ENCODE data around the gene CCNT1. TPM values are rescaled to one million over a fixed set of nuclear protein-coding genes. Genes with fewer than 3 reads are reported as not detected.

The CCNT1 gene
- total RNA-seq, 1 experiment from 2014 or later: 36.0 TPM

DNA sequence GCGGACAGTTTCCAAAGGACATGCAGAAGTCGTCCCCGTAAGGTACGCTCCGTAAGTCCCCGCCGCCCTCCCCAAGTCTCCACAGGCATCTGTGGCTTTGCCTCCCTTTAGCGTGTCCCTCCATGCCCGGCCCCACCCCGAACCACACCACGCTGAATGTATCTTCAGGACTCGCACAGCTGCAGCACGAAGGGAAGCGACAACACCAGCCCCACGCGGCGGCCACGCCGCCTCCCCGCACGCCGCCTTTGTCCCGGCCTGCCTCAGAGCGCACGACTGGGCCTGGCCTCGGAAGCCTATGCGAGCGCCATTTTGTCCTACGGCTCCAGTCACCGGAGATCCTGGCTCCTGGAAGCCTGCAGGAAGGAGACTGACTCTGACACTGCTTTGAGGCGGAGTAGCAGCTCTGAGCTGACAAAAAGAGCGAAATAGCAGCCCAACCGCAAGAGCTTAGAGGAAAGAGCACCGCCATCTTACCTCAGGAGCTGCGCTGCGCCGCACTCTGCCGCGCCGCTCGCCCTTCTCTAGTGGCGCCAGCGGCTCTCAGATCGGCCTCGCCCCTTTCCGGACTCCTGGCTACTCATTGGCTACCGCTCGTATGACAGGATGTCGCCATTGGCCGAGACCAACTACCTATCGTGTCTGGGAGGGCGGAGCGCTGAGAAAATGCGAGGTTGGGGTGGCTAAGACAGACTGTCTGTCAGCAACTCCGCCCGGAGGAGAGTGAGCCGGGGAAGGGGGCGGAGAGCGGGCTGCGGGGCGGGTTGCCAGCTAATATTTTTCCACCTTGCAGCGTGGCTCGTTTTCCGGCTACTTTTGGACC, 34.6 kb downstream of the CCNT1 start, which contains the start of gene KANSL2:
TSS of gene KANSL2 (minus strand) at position 529 of the 823 bp plus-strand sequence. CDS start 606 bp downstream, outside the sequence.
- peak; percentile 92 for DNase-seq
- CTCF ChIA-PET: interaction anchor here (1.1 to 1.2 kb wide), 2 partner anchors 11 to 133 kb away, joined by 3 to 5 read pairs; no protein-coding TSS in a partner anchor
- no TSS peak for BruUV-seq (replicated peaks)
- intact Hi-C loops (cut with micrococcal nuclease; ENCODE audit: unreplicated experiment): no loop called here
- no peaks in the 10 kb centered on the region for H3K9me3 Mint-ChIP-seq (ENCODE audit: low read depth, unreplicated experiment)
- H3K36me3 Mint-ChIP-seq (ENCODE audit: insufficient read depth, unreplicated experiment): peaks cover 30% of the 10 kb centered on the region
- H3K4me1 Mint-ChIP-seq (ENCODE audit: low read depth, unreplicated experiment): peaks cover 14% of the 10 kb centered on the region
- H3K4me3 Mint-ChIP-seq (ENCODE audit: low read depth, unreplicated experiment): peak within 1 kb of the TSS; percentile 88
- TF ChIP-seq, protein P1, sequence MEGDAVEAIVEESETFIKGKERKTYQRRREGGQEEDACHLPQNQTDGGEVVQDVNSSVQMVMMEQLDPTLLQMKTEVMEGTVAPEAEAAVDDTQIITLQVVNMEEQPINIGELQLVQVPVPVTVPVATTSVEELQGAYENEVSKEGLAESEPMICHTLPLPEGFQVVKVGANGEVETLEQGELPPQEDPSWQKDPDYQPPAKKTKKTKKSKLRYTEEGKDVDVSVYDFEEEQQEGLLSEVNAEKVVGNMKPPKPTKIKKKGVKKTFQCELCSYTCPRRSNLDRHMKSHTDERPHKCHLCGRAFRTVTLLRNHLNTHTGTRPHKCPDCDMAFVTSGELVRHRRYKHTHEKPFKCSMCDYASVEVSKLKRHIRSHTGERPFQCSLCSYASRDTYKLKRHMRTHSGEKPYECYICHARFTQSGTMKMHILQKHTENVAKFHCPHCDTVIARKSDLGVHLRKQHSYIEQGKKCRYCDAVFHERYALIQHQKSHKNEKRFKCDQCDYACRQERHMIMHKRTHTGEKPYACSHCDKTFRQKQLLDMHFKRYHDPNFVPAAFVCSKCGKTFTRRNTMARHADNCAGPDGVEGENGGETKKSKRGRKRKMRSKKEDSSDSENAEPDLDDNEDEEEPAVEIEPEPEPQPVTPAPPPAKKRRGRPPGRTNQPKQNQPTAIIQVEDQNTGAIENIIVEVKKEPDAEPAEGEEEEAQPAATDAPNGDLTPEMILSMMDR (IDR thresholded peaks at IDR 0.05; ENCODE audit: unreplicated experiment): no peak
- no peaks in the 10 kb centered on the region for H3K27me3 Mint-ChIP-seq (ENCODE audit: unreplicated experiment)
- peak within 1 kb of the TSS; percentile 86 for H3K27ac Mint-ChIP-seq (ENCODE audit: unreplicated experiment)

DNA sequence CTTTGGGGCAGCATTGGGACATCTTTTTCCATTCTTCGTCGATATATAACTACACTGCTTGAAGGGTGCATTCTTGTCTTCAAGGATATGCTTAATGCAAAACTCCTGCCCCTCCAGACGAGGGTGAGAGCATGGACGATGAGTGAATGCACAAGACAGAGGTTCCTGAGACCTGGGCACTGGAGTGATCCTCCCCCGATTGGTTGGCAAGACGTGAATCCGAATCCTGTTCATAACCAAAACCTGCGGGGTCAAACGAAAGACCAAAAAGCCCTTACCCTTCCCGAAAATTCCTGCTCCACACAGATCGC, 35.2 kb downstream of the CCNT1 start:
- intact Hi-C loops (cut with micrococcal nuclease; ENCODE audit: unreplicated experiment): no loop called here
- Mint-ChIP-seq H3K4me1 (ENCODE audit: low read depth, unreplicated experiment) (peaks cover 14% of the 10 kb centered on the region), H3K27ac (ENCODE audit: unreplicated experiment) (peak overlapping the region; percentile 86), H3K36me3 (ENCODE audit: insufficient read depth, unreplicated experiment) (peaks cover 30% of the 10 kb centered on the region), H3K4me3 (ENCODE audit: low read depth, unreplicated experiment) (peak overlapping the region; percentile 88), H3K9me3 (ENCODE audit: low read depth, unreplicated experiment) (no peaks in the 10 kb centered on the region), H3K27me3 (ENCODE audit: unreplicated experiment) (no peaks in the 10 kb centered on the region)
- no peak for DNase-seq
- CTCF ChIA-PET: interaction anchor here (1.2 kb wide), 1 partner anchor 10 kb away, joined by 3 read pairs; no protein-coding TSS in a partner anchor
- no TSS peak for BruUV-seq (replicated peaks)
- TF ChIP-seq, protein P1 (IDR thresholded peaks at IDR 0.05; ENCODE audit: unreplicated experiment): no peak

DNA sequence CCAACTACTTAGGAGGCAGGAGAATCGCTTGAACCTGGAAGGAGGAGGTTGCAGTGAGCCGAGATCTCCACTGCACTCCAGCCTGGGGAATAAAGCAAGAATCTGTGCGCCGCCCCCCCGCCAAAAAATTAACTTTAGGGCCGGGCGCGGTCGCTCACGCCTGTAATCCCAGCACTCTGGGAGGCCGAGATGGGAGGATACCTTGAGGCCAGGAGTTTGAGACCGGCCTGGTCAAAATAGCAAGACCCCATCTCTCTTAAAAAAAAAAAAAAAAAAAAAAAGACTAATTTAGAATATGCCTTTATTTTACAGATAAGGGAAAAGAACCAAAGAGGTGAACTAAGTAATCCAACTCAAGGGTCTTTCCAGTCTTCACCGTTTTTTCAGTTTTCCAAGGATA, 35.6 kb downstream of the CCNT1 start:
- Mint-ChIP-seq H3K4me1 (ENCODE audit: low read depth, unreplicated experiment) (peaks cover 14% of the 10 kb centered on the region), H3K4me3 (ENCODE audit: low read depth, unreplicated experiment) (peak overlapping the region; percentile 88), H3K27ac (ENCODE audit: unreplicated experiment) (peak overlapping the region; percentile 86), H3K27me3 (ENCODE audit: unreplicated experiment) (no peaks in the 10 kb centered on the region), H3K36me3 (ENCODE audit: insufficient read depth, unreplicated experiment) (peaks cover 35% of the 10 kb centered on the region), H3K9me3 (ENCODE audit: low read depth, unreplicated experiment) (no peaks in the 10 kb centered on the region)
- TF ChIP-seq, protein P1 (IDR thresholded peaks at IDR 0.05; ENCODE audit: unreplicated experiment): no peak
- no peak for DNase-seq
- intact Hi-C loops (cut with micrococcal nuclease; ENCODE audit: unreplicated experiment): no loop called here
- BruUV-seq (replicated peaks): no TSS peak
- CTCF ChIA-PET: no interaction called here

DNA sequence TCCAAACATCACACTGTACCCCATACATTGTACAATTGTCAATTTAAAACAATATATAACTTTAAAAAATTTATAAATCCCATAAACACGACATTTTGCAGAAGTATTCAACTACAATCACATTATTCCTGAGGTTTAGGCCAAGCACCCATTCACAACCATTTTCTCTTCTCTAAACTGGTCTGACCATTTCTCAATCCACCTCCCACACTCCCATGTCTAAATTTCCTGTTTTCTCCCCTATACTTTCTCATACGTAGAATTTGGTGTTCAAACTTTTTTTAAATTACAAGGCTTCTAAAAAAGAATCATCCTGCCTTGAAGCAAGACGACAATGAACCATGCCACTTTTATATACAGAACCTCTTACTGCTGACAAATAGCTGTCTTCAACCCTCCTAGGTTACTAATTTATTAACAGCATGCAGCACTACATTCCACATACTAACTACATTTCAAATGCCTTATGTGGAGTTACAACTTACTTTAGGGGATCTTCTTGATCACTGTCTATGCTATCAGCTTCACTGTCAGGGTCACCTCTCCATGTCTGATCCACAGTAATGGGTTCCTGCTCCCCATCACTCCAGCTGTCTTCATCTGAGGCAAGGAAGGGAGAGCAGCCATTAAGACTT, 37.8 kb downstream of the CCNT1 start:
- TF ChIP-seq, protein P1 (IDR thresholded peaks at IDR 0.05; ENCODE audit: unreplicated experiment): no peak
- Mint-ChIP-seq H3K27ac (ENCODE audit: unreplicated experiment) (no peak overlapping the region), H3K4me3 (ENCODE audit: low read depth, unreplicated experiment) (peak overlapping the region; percentile 30), H3K4me1 (ENCODE audit: low read depth, unreplicated experiment) (peaks cover 14% of the 10 kb centered on the region), H3K36me3 (ENCODE audit: insufficient read depth, unreplicated experiment) (peaks cover 42% of the 10 kb centered on the region), H3K9me3 (ENCODE audit: low read depth, unreplicated experiment) (no peaks in the 10 kb centered on the region), H3K27me3 (ENCODE audit: unreplicated experiment) (no peaks in the 10 kb centered on the region)
- DNase-seq: no peak
- BruUV-seq (replicated peaks): no TSS peak
- CTCF ChIA-PET: no interaction called here
- intact Hi-C loops (cut with micrococcal nuclease; ENCODE audit: unreplicated experiment): no loop called here

Data from Calu3 (cell line).